Activated naive CD4-positive, alpha-beta T cell treated with anti-CD3 and anti-CD28 coated beads, Interleukin-2, amount 50 U/mL, for 24 hours (primary cell): ENCODE measurements around the gene CEP126.
A peak's percentile ranks its signal among the peaks of the same experiment; 100 is the strongest.

Experiments used
- H3K27ac Mint-ChIP-seq: one replicate; pipeline ENCODE4 v1.8.0; 2021; ENCODE audit warnings: mild to moderate bottlenecking, mixed read lengths
- H3K27me3 Mint-ChIP-seq: one replicate; pipeline ENCODE4 v1.8.0; 2021; ENCODE audit warnings: mixed read lengths
- H3K36me3 Mint-ChIP-seq: one replicate; pipeline ENCODE4 v1.8.0; 2021; ENCODE audit warnings: mixed read lengths
- H3K4me1 Mint-ChIP-seq: one replicate; pipeline ENCODE4 v1.8.0; 2021; ENCODE audit warnings: mixed read lengths
- H3K4me3 Mint-ChIP-seq: one replicate; pipeline ENCODE4 v1.8.0; 2021; ENCODE audit warnings: mild to moderate bottlenecking, mixed read lengths
- H3K9me3 Mint-ChIP-seq: one replicate; pipeline ENCODE4 v1.8.0; 2021; ENCODE audit warnings: mixed read lengths

CEP126 gene, protein sequence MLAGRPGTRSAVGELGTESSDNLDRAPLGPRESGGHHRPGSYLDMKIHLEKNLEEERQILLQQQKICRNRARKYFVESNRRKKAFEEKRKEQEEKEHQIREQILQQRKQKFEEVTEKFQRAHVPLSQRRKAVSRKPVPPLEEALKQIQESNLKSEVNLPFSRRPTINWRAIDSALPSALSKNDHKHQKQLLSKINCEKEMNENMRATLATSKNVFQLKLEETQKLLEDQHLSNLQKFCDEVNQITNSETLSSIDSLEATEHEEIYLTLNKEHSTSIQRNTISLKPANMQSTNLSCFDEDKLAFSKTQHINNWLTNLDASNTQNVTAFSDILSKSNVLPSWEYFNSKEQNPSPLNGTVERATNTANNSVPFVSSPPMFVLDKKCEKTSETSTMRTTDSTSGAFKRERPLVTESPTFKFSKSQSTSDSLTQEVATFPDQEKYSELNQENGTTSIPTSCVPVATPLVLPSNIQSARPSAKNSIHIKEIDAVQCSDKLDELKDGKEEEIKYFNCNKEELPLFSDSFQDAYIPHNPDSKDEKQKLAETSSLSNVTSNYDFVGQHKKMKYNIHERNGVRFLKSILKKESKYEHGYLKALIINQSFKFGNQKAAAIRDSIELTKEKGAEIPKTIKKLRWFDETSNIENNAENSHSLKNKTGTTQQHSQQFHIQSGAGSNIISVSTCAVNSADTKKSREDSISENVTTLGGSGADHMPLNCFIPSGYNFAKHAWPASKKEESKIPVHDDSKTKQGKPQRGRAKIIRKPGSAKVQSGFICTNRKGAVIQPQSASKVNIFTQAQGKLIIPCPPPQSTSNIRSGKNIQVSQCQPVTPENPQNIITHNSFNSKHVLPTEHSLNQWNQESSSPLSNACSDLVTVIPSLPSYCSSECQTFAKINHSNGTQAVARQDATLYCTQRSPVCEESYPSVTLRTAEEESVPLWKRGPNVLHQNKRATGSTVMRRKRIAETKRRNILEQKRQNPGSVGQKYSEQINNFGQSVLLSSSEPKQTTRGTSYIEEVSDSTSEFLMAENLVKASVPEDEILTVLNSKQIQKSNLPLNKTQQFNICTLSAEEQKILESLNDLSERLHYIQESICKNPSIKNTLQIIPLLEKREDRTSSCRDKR

GRCh38 chr11:101914738-101915426 is at the start of gene CEP126:
Gene CEP126 (plus strand): TSS chr11:101915010. CDS start chr11:101915285, 275 bp downstream.
- H3K27ac Mint-ChIP-seq: peak within 1 kb of the TSS; percentile 94
- no peaks in the 10 kb centered on the region for H3K27me3 Mint-ChIP-seq

GRCh38 chr11:101866619-101867491 is 48.0 kb upstream of the CEP126 start:
- H3K4me1 Mint-ChIP-seq: no peaks in the 10 kb centered on the region
- H3K9me3 Mint-ChIP-seq: no peaks in the 10 kb centered on the region
- no peaks in the 10 kb centered on the region for H3K36me3 Mint-ChIP-seq
- H3K4me3 Mint-ChIP-seq: no peak overlapping the region
- H3K27ac Mint-ChIP-seq: no peak overlapping the region
- H3K27me3 Mint-ChIP-seq: peaks cover 12% of the 10 kb centered on the region

More at GRCh38 chr11:101914738-101915426, at the start of gene CEP126:
- H3K36me3 Mint-ChIP-seq: no peaks in the 10 kb centered on the region
- peaks cover 29% of the 10 kb centered on the region for H3K4me1 Mint-ChIP-seq
- H3K9me3 Mint-ChIP-seq: no peaks in the 10 kb centered on the region
- H3K4me3 Mint-ChIP-seq: peak within 1 kb of the TSS; percentile 95

GRCh38 chr11:101867951-101868350 is 46.9 kb upstream of the CEP126 start:
- no peaks in the 10 kb centered on the region for H3K36me3 Mint-ChIP-seq
- H3K27me3 Mint-ChIP-seq: peaks cover 9% of the 10 kb centered on the region
- no peak overlapping the region for H3K27ac Mint-ChIP-seq
- no peak overlapping the region for H3K4me3 Mint-ChIP-seq
- H3K9me3 Mint-ChIP-seq: no peaks in the 10 kb centered on the region
- H3K4me1 Mint-ChIP-seq: no peaks in the 10 kb centered on the region

DNA sequence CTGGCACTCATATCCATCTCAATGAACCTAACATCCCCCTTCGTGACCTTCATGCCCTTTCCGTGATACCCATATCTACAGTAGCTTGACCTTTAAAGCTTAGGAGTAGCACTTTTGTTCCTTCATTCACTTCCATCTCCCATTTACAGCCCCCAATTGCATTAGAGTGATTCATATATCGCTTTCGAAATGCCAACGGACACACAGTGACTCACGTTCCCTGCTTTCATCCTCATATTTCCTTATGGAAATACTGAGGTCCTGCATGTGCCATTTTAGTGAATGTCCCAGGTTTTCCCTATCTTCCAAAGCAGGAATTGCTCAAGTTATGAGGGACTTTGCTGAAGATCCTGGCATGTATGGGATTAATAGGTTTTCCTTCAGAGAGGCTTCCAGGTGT is 44.3 kb upstream of the CEP126 start:
- no peaks in the 10 kb centered on the region for H3K4me1 Mint-ChIP-seq
- peaks cover 6% of the 10 kb centered on the region for H3K27me3 Mint-ChIP-seq
- H3K27ac Mint-ChIP-seq: no peak overlapping the region
- H3K9me3 Mint-ChIP-seq: no peaks in the 10 kb centered on the region
- H3K36me3 Mint-ChIP-seq: no peaks in the 10 kb centered on the region
- H3K4me3 Mint-ChIP-seq: no peak overlapping the region

DNA sequence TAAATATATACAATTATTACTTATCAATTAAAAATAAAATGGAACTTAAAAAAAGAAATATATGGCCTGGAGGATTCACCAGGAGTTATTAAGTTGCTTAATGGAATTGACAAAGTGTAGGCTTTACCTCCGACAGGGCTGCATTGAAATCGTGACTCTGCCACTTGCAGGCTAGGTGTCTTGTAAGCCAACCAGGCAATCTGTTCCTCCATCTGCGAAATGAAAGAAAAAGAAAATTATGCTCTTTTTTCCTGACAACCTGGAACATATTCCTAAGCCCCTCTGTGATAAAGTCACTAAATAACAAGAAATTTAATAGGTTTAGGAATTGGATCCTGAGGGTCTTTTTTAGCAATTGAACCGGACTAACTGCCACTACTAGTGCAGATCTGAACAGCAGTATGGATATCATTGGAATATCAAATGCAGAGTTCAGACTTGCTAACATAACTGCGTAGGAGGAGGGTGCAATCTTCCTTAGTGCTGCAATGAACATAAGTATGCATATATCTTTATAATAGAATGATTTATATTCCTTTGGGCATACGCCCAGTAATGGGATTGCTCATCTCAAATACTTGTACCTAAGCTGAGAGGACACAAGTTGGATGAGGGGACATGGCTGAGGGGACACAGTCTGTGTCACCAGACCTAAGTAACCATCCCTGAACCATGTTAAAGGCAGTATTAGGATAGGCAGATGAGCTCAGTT is 42.5 kb upstream of the CEP126 start:
- no peaks in the 10 kb centered on the region for H3K9me3 Mint-ChIP-seq
- peaks cover 10% of the 10 kb centered on the region for H3K27me3 Mint-ChIP-seq
- no peak overlapping the region for H3K4me3 Mint-ChIP-seq
- no peak overlapping the region for H3K27ac Mint-ChIP-seq
- no peaks in the 10 kb centered on the region for H3K36me3 Mint-ChIP-seq
- no peaks in the 10 kb centered on the region for H3K4me1 Mint-ChIP-seq

- H3K9me3 Mint-ChIP-seq: no peaks in the 10 kb centered on the region
- H3K36me3 Mint-ChIP-seq: no peaks in the 10 kb centered on the region
- peaks cover 16% of the 10 kb centered on the region for H3K27me3 Mint-ChIP-seq
- no peak overlapping the region for H3K27ac Mint-ChIP-seq
- H3K4me1 Mint-ChIP-seq: no peaks in the 10 kb centered on the region
- no peak overlapping the region for H3K4me3 Mint-ChIP-seq
Observed at GRCh38 chr11:101880222-101880621, 34.6 kb upstream of the CEP126 start.

DNA sequence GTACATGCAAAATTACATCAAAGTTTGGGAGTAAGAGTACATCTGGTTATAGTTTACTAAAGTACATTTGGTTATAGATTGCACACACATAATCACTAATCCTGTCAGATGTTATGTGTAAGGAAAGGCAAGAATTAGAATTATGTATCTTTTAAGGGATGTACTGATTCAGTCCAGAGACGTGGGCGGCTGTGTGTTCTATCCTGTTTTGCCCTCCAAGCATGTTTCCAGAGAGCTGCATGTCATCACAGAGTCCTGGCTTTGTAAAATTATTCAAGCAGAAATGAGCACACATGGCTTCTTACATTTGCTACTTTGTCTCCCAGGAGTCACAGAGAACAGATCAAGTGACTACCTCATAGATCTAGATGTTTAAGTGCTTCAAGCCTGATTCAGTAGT is 33.2 kb upstream of the CEP126 start:
- Mint-ChIP-seq H3K27me3 (peaks cover 16% of the 10 kb centered on the region), H3K4me3 (no peak overlapping the region), H3K9me3 (no peaks in the 10 kb centered on the region), H3K36me3 (no peaks in the 10 kb centered on the region), H3K27ac (no peak overlapping the region), H3K4me1 (no peaks in the 10 kb centered on the region)

- H3K9me3 Mint-ChIP-seq: no peaks in the 10 kb centered on the region
- no peak overlapping the region for H3K4me3 Mint-ChIP-seq
- no peaks in the 10 kb centered on the region for H3K36me3 Mint-ChIP-seq
- H3K27ac Mint-ChIP-seq: no peak overlapping the region
- H3K4me1 Mint-ChIP-seq: no peaks in the 10 kb centered on the region
- H3K27me3 Mint-ChIP-seq: peaks cover 22% of the 10 kb centered on the region
Observed at GRCh38 chr11:101885631-101886030, 29.2 kb upstream of the CEP126 start.

DNA sequence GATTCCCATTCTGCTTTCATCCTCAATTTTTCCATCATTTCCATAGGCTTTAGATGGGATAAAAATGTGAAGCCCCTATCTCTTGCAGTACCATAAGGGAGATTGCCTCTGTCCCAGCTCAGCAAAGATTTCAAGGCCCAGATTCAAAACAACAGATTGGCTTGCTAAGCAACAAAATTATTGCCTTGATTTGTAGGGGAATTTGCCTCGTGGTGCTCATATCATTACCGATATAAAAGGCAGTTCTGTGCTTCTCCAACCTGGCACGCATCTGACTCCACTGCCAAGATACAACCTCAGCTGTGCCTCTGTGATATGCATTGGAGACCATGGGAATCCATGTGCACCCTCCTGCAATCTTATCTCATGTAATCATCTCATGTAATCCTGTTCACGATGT is 25.0 kb upstream of the CEP126 start:
- no peaks in the 10 kb centered on the region for H3K4me1 Mint-ChIP-seq
- no peaks in the 10 kb centered on the region for H3K36me3 Mint-ChIP-seq
- H3K4me3 Mint-ChIP-seq: no peak overlapping the region
- H3K27me3 Mint-ChIP-seq: peaks cover 17% of the 10 kb centered on the region
- H3K9me3 Mint-ChIP-seq: no peaks in the 10 kb centered on the region
- no peak overlapping the region for H3K27ac Mint-ChIP-seq

DNA sequence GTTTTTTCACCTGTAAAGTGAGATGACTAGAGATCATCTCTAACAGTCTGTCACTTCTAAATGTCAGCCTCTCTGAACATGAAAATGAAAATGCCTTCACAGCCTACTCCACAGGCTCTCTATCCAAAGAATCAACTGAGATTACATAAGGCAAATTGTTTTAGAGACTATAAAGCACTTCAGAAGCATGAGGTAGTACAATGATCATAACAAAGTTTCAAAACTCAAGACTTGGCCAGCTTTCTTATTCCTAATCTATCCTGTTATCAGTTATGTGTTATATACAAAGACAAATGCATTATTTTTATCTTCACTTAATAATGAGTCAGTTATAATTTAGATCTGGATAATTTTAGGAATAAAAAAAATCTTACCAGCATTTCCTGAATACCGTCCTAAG is 20.3 kb upstream of the CEP126 start:
- H3K9me3 Mint-ChIP-seq: no peaks in the 10 kb centered on the region
- H3K27ac Mint-ChIP-seq: no peak overlapping the region
- no peaks in the 10 kb centered on the region for H3K4me1 Mint-ChIP-seq
- H3K4me3 Mint-ChIP-seq: no peak overlapping the region
- no peaks in the 10 kb centered on the region for H3K36me3 Mint-ChIP-seq
- peaks cover 15% of the 10 kb centered on the region for H3K27me3 Mint-ChIP-seq

DNA sequence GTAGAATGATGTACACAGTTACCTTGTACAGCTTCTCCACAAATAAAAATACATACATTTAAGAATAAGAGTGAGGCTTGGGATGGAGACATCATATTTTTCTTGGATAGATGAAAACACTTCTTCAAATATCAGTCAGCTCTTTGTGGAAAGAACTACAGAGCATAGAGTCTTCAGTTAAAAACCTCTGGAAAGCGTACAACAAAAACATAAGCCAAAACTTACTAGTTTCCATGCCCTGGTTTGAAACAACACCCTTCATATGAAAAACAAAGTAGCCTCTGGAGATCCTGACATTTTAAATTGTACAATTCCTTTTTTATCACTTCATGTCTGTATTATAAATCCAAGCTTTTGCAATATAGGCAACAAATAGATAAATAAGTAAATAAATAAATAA is 7.0 kb upstream of the CEP126 start:
- Mint-ChIP-seq H3K4me1 (no peaks in the 10 kb centered on the region), H3K4me3 (no peak overlapping the region), H3K9me3 (no peaks in the 10 kb centered on the region), H3K36me3 (no peaks in the 10 kb centered on the region), H3K27me3 (peaks cover 17% of the 10 kb centered on the region), H3K27ac (no peak overlapping the region)

GRCh38 chr11:101909087-101909486 is 5.7 kb upstream of the CEP126 start:
- no peaks in the 10 kb centered on the region for H3K9me3 Mint-ChIP-seq
- no peaks in the 10 kb centered on the region for H3K36me3 Mint-ChIP-seq
- peaks cover 9% of the 10 kb centered on the region for H3K27me3 Mint-ChIP-seq
- no peak overlapping the region for H3K4me3 Mint-ChIP-seq
- H3K27ac Mint-ChIP-seq: peak overlapping the region; percentile 13
- peaks cover under 1% of the 10 kb centered on the region for H3K4me1 Mint-ChIP-seq

DNA sequence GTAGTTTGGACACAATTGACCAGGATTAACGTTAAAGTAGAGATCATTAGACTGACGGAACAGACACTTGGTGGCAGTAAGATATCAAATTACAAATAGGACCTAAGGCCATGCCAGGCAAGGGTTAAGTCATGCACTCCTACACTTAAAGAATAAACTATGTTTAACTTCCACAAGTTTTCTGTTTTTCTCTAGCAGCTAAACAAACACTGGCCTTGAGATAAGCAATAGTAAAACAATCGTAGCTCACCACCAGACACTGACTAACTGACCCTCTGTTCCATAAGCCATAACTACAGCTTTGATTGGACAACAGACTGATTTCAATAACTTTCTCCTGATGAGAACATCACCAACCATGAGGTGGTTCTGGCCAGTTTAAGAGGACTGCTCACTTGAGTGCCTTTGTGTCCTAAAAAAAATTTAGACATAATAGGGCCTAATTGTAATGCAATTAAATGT is 2.0 kb upstream of the CEP126 start:
- H3K27me3 Mint-ChIP-seq: peaks cover 4% of the 10 kb centered on the region
- no peak overlapping the region for H3K27ac Mint-ChIP-seq
- H3K4me1 Mint-ChIP-seq: peaks cover 29% of the 10 kb centered on the region
- no peak overlapping the region for H3K4me3 Mint-ChIP-seq
- H3K9me3 Mint-ChIP-seq: no peaks in the 10 kb centered on the region
- H3K36me3 Mint-ChIP-seq: no peaks in the 10 kb centered on the region

- Mint-ChIP-seq H3K9me3 (no peaks in the 10 kb centered on the region), H3K36me3 (no peaks in the 10 kb centered on the region), H3K4me3 (peak overlapping the region; percentile 95), H3K27ac (no peak overlapping the region), H3K4me1 (peaks cover 29% of the 10 kb centered on the region), H3K27me3 (peaks cover 4% of the 10 kb centered on the region)
Observed at GRCh38 chr11:101913656-101914055, 1.2 kb upstream of the CEP126 start.
